Measurements from ENCODE around the gene SLX4. TPM values are rescaled to one million over a fixed set of nuclear protein-coding genes. Genes with fewer than 3 reads are reported as not detected.

The SLX4 gene
- total RNA-seq, 1 experiment from 2014 or later, result 8.3 TPM

- DNase-seq (ENCODE audit: low read depth), result no peak
Measured at GRCh38 chr16:3550851-3551847, 60.3 kb downstream of the SLX4 start.

- DNase-seq (ENCODE audit: low read depth), result no peak
Measured at GRCh38 chr16:3549906-3550305, 61.5 kb downstream of the SLX4 start.

GRCh38 chr16:3548859-3549258 lies 62.5 kb downstream of the SLX4 start:
- DNase-seq (ENCODE audit: low read depth), result no peak

GRCh38 chr16:3548445-3548844 lies 63.0 kb downstream of the SLX4 start:
- no peak for DNase-seq (ENCODE audit: low read depth)

- DNase-seq (ENCODE audit: low read depth), result no peak
Measured at GRCh38 chr16:3546986-3547682, 64.3 kb downstream of the SLX4 start.

- no peak for DNase-seq (ENCODE audit: low read depth)
Measured at GRCh38 chr16:3542601-3543373, 68.6 kb downstream of the SLX4 start.

GRCh38 chr16:3541527-3542155 lies 69.8 kb downstream of the SLX4 start:
- DNase-seq (ENCODE audit: low read depth), result no peak

GRCh38 chr16:3538222-3538621 lies 73.2 kb downstream of the SLX4 start:
- DNase-seq (ENCODE audit: low read depth), result no peak

GRCh38 chr16:3536851-3537250 lies 74.6 kb downstream of the SLX4 start:
- no peak for DNase-seq (ENCODE audit: low read depth)

GRCh38 chr16:3536271-3536731 lies 75.1 kb downstream of the SLX4 start:
- DNase-seq (ENCODE audit: low read depth), result no peak

- no peak for DNase-seq (ENCODE audit: low read depth)
Measured at GRCh38 chr16:3534126-3534525, 77.3 kb downstream of the SLX4 start.

- no peak for DNase-seq (ENCODE audit: low read depth)
Measured at GRCh38 chr16:3532741-3533140, 78.7 kb downstream of the SLX4 start.

Other genes with a start within 250 kb of the SLX4 start
- gene ZSCAN32, start 210.6 kb downstream of the SLX4 start, total RNA-seq (2014; rRNA removed; shearing (Covaris generic)), result 19.6 and 22.9 TPM in 2 replicates
- gene ZNF174, start 210.4 kb downstream of the SLX4 start, total RNA-seq (2014; rRNA removed; shearing (Covaris generic)), result 11.8 and 14.1 TPM in 2 replicates
- gene ZNF597, start 168.1 kb downstream of the SLX4 start, total RNA-seq (2014; rRNA removed; shearing (Covaris generic)), result 3.4 and 4.9 TPM in 2 replicates
- 9.1 and 18.8 TPM in 2 replicates for gene NAA60, start 167.9 kb downstream of the SLX4 start, total RNA-seq (2014; rRNA removed; shearing (Covaris generic))
- gene C16orf90, start 116.1 kb downstream of the SLX4 start, total RNA-seq (2014; rRNA removed; shearing (Covaris generic)), result not detected in 2 replicates
- 13.9 and 16.5 TPM in 2 replicates for gene CLUAP1, start 110.6 kb downstream of the SLX4 start, total RNA-seq (2014; rRNA removed; shearing (Covaris generic))
- not detected in 2 replicates for gene NLRC3, start 34.2 kb downstream of the SLX4 start, total RNA-seq (2014; rRNA removed; shearing (Covaris generic))
- 8.3 and 21.1 TPM in 2 replicates for gene DNASE1, start 43.1 kb upstream of the SLX4 start, total RNA-seq (2014; rRNA removed; shearing (Covaris generic))
- 50.5 and 66.9 TPM in 2 replicates for gene TRAP1, start 105.9 kb upstream of the SLX4 start, total RNA-seq (2014; rRNA removed; shearing (Covaris generic))